Body of pancreas (tissue), 4 donors: Measurements from ENCODE around the gene CDC25C.

ENCODE experiments used
- POLR2A ChIP-seq, 3 donors: fragments of 450-650 bp; IDR thresholded peaks; one replicate each; pipeline ENCODE4 v1.6.1; 2016; ENCODE audit warnings: antibody characterized with exemption in 3 of 3, mild to moderate bottlenecking in 2 of 3
- TF ChIP-seq, protein P1 (sequence below), 7 experiments: fragments of 450-650 bp in 4 of 7; fragments of 200-600 bp in 3 of 7; sonication (generic) in 3 of 7; IDR thresholded peaks; one replicate each; pipeline ENCODE4 v1.5.1; 2016 to 2019; ENCODE audit warnings: antibody characterized with exemption in 7 of 7

DNA sequence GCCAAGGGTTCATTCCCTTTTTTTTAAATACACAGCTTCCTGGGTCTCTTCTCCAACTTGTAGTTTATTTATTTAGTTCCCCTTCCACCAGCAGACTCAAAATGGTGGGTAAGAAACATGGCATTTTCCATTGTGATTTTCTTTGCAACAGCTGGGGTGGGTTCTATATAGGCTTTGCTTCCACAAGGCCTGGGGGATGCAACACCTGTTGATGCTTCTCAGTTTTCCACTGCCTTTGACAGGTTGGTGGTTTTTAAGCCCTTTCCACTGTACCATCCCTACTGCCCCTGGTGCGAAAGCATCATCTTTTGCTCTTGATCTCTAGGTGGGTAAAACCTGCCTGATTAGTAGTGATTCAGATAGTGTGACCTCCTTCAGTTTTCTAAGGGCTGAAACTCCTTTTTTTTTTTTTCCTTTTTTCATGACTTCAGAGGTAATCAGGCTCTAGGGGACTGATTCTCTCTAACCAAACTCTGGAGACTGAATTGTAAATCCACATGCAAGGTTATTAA is 29.4 kb upstream of the CDC25C start:
- no peak for TF ChIP-seq POLR2A (IDR thresholded peaks at IDR 0.05)
- TF ChIP-seq, protein P1, sequence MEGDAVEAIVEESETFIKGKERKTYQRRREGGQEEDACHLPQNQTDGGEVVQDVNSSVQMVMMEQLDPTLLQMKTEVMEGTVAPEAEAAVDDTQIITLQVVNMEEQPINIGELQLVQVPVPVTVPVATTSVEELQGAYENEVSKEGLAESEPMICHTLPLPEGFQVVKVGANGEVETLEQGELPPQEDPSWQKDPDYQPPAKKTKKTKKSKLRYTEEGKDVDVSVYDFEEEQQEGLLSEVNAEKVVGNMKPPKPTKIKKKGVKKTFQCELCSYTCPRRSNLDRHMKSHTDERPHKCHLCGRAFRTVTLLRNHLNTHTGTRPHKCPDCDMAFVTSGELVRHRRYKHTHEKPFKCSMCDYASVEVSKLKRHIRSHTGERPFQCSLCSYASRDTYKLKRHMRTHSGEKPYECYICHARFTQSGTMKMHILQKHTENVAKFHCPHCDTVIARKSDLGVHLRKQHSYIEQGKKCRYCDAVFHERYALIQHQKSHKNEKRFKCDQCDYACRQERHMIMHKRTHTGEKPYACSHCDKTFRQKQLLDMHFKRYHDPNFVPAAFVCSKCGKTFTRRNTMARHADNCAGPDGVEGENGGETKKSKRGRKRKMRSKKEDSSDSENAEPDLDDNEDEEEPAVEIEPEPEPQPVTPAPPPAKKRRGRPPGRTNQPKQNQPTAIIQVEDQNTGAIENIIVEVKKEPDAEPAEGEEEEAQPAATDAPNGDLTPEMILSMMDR (IDR thresholded peaks at IDR 0.05), result no peak
